Measurements from ENCODE around the gene GNL1.
A peak's percentile ranks its signal among the peaks of the same experiment; 100 is the strongest.

The GNL1 gene

DNA sequence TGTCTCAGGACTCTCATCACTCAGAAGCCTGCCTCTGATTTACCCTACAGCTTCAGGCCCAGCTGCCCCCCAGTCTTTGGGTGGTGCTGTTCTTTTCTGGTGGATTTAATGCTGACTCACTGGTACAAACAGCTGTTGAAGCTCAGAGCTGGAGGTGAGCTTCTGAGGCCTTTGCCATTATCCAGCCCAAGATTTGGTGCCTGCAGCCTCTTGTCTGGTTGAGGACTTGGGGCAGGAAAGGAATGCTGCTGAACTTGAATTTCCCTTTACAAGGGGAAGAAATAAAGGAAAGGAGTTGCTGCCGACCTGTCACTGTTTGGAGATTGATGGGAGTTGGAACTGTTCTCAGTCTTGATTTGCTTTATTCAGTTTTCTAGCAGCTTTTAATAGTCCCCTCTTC lies 34.7 kb upstream of the GNL1 start:
- H3K27me3 ChIP-seq (ENCODE audit: control insufficient read depth, insufficient read depth, low read length): no peaks in the 10 kb centered on the region
- no peak overlapping the region for H3K9ac ChIP-seq (ENCODE audit: low read length)
- H3K27ac ChIP-seq (ENCODE audit: low read length): no peak overlapping the region
- no peaks in the 10 kb centered on the region for H3K4me1 ChIP-seq (ENCODE audit: control insufficient read depth, low read depth, low read length)
- H3K9me3 ChIP-seq (ENCODE audit: control insufficient read depth, low read depth, low read length): no peaks in the 10 kb centered on the region
- peaks cover 78% of the 10 kb centered on the region for H3K36me3 ChIP-seq (ENCODE audit: control insufficient read depth, low read depth, low read length)
- H3K4me3 ChIP-seq (ENCODE audit: low read length): no peak overlapping the region

DNA sequence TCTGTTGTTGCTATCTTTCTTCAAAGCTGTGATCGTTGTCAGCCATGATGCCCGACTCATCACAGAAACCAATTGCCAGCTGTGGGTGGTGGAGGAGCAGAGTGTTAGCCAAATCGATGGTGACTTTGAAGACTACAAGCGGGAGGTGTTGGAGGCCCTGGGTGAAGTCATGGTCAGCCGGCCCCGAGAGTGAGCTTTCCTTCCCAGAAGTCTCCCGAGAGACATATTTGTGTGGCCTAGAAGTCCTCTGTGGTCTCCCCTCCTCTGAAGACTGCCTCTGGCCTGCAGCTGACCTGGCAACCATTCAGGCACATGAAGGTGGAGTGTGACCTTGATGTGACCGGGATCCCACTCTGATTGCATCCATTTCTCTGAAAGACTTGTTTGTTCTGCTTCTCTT lies 34.2 kb upstream of the GNL1 start:
- H3K27me3 ChIP-seq (ENCODE audit: control insufficient read depth, insufficient read depth, low read length): no peaks in the 10 kb centered on the region
- no peaks in the 10 kb centered on the region for H3K9me3 ChIP-seq (ENCODE audit: control insufficient read depth, low read depth, low read length)
- no peak overlapping the region for H3K9ac ChIP-seq (ENCODE audit: low read length)
- H3K27ac ChIP-seq (ENCODE audit: low read length): no peak overlapping the region
- H3K4me3 ChIP-seq (ENCODE audit: low read length): no peak overlapping the region
- H3K4me1 ChIP-seq (ENCODE audit: control insufficient read depth, low read depth, low read length): no peaks in the 10 kb centered on the region
- peaks cover 83% of the 10 kb centered on the region for H3K36me3 ChIP-seq (ENCODE audit: control insufficient read depth, low read depth, low read length)

DNA sequence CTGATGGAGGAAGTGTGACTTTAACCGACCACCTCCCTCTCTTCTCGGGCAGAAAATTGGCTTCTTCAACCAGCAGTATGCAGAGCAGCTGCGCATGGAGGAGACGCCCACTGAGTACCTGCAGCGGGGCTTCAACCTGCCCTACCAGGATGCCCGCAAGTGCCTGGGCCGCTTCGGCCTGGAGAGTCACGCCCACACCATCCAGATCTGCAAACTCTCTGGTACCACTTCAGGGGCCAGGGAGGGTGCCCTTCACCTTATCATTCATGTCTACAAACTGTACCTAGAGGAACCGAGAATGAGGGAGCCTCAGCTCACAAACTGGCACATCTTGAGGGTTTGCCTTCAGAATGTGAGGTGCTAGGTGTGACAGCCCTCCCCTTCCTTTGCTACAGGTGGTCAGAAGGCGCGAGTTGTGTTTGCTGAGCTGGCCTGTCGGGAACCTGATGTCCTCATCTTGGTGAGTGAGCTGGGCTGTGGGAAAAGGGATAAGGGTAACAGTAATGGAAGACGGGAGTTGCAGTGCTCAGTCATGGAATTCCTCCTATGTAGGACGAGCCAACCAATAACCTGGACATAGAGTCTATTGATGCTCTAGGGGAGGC lies 33.6 kb upstream of the GNL1 start:
- Histone ChIP-seq H3K36me3 (ENCODE audit: control insufficient read depth, low read depth, low read length) (peaks cover 87% of the 10 kb centered on the region), H3K9me3 (ENCODE audit: control insufficient read depth, low read depth, low read length) (no peaks in the 10 kb centered on the region), H3K27me3 (ENCODE audit: control insufficient read depth, insufficient read depth, low read length) (no peaks in the 10 kb centered on the region), H3K27ac (ENCODE audit: low read length) (no peak overlapping the region), H3K4me3 (ENCODE audit: low read length) (no peak overlapping the region), H3K4me1 (ENCODE audit: control insufficient read depth, low read depth, low read length) (no peaks in the 10 kb centered on the region), H3K9ac (ENCODE audit: low read length) (no peak overlapping the region)

DNA sequence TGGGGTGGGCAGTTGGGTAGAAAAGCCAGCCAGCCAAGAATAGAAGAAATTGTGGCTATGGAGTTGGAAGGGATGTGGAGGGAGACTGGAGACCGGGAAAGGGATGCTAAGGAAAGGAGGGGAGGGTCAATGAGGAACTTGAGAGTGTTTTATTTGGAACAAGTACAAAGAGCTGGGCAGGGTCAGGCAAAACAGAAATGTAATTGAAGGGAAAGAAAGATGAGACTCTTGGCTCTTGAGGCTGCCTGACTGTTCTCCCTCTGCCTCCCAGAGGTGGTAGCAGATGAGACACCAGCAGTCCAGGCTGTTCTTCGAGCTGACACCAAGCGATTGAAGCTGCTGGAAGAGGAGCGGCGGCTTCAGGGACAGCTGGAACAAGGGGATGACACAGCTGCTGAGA lies 27.6 kb upstream of the GNL1 start:
- Histone ChIP-seq H3K9ac (ENCODE audit: low read length) (no peak overlapping the region), H3K27ac (ENCODE audit: low read length) (no peak overlapping the region), H3K4me3 (ENCODE audit: low read length) (no peak overlapping the region), H3K27me3 (ENCODE audit: control insufficient read depth, insufficient read depth, low read length) (no peaks in the 10 kb centered on the region), H3K36me3 (ENCODE audit: control insufficient read depth, low read depth, low read length) (peaks cover 90% of the 10 kb centered on the region), H3K9me3 (ENCODE audit: control insufficient read depth, low read depth, low read length) (no peaks in the 10 kb centered on the region), H3K4me1 (ENCODE audit: control insufficient read depth, low read depth, low read length) (no peaks in the 10 kb centered on the region)

DNA sequence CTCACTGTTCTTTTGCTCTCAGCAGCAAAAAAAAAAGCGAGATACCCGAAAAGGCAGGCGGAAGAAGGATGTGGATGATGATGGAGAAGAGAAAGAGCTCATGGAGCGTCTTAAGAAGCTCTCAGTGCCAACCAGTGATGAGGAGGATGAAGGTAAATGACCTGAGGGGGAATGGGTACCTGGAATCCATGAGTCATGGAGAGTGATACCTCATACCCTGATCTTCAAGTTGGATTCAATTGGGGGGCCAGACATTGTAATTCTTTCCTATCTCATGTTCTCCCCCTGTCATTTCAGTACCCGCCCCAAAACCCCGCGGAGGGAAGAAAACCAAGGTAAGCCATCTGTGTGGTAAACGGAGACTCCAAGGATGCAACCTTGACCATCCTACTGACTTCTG lies 21.8 kb upstream of the GNL1 start:
- no peak overlapping the region for H3K4me3 ChIP-seq (ENCODE audit: low read length)
- H3K36me3 ChIP-seq (ENCODE audit: control insufficient read depth, low read depth, low read length): peaks cover 66% of the 10 kb centered on the region

DNA sequence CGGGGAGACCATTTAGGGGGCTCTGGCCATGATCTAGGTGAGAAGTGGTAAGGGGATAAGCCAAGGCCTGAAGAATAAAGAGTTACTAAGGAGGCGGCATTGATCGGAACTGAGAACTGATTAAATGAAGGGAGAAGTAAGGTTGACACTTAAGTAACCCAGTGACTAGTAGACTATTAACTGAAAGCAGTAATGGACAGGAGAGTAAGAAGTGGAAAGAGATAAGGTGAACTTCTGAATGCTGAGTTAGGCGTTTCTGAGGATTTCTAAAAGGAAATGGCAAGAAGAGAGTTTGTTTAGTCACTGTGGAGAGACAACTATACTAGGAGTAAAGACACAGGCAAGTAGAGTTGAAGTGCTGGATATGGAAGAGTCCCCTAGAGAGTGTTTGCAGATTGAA lies 16.8 kb upstream of the GNL1 start:
- Histone ChIP-seq H3K9ac (ENCODE audit: low read length) (no peak overlapping the region), H3K27ac (ENCODE audit: low read length) (no peak overlapping the region), H3K4me3 (ENCODE audit: low read length) (no peak overlapping the region)

More for the DNA sequence above, 21.8 kb upstream of the GNL1 start:
- H3K9me3 ChIP-seq (ENCODE audit: control insufficient read depth, low read depth, low read length): no peaks in the 10 kb centered on the region
- no peaks in the 10 kb centered on the region for H3K27me3 ChIP-seq (ENCODE audit: control insufficient read depth, insufficient read depth, low read length)
- no peak overlapping the region for H3K9ac ChIP-seq (ENCODE audit: low read length)
- no peaks in the 10 kb centered on the region for H3K4me1 ChIP-seq (ENCODE audit: control insufficient read depth, low read depth, low read length)
- H3K27ac ChIP-seq (ENCODE audit: low read length): no peak overlapping the region

DNA sequence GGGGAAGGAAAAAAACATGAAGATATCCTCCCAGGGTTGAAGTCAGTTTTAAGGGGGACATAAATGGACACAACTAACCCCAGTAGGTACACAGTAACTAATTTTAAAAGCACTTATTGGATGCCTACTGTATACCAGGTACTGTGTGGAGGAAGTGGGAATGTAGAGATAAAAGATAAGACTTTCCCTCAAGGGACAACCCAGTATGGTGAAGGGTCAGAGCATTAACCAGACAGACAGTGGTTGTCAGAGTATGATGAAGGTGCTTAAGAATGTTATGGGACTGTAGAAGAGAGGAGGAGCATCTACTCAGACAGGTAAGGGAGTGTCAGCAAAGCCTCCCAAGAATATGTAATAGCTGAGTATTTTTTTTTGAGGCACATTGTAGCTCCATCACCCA lies 15.9 kb upstream of the GNL1 start:
- Histone ChIP-seq H3K27ac (ENCODE audit: low read length) (no peak overlapping the region), H3K27me3 (ENCODE audit: control insufficient read depth, insufficient read depth, low read length) (peaks cover 12% of the 10 kb centered on the region), H3K4me1 (ENCODE audit: control insufficient read depth, low read depth, low read length) (peaks cover 5% of the 10 kb centered on the region), H3K36me3 (ENCODE audit: control insufficient read depth, low read depth, low read length) (peaks cover 12% of the 10 kb centered on the region), H3K9ac (ENCODE audit: low read length) (peak overlapping the region; percentile 89), H3K4me3 (ENCODE audit: low read length) (peak overlapping the region; percentile 82), H3K9me3 (ENCODE audit: control insufficient read depth, low read depth, low read length) (no peaks in the 10 kb centered on the region)

More for the DNA sequence above, 16.8 kb upstream of the GNL1 start:
- Histone ChIP-seq H3K36me3 (ENCODE audit: control insufficient read depth, low read depth, low read length) (peaks cover 21% of the 10 kb centered on the region), H3K9me3 (ENCODE audit: control insufficient read depth, low read depth, low read length) (no peaks in the 10 kb centered on the region), H3K4me1 (ENCODE audit: control insufficient read depth, low read depth, low read length) (peaks cover 5% of the 10 kb centered on the region), H3K27me3 (ENCODE audit: control insufficient read depth, insufficient read depth, low read length) (peaks cover 12% of the 10 kb centered on the region)

DNA sequence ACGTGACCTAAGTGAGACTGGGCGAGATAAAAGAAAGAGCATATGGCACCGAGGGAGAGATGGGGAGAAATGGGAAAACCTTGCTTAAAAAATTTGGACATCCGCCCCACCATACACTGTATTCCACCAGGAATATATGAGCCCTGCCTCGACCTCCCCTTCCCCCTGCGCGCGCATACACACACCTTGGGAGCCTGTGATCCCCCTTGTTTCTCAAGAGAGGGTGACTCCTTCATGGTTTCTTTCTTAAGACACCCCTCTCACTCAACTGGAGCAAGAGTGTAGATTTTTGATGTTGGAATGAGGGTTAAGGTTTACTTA lies 15.4 kb upstream of the GNL1 start:
- H3K36me3 ChIP-seq (ENCODE audit: control insufficient read depth, low read depth, low read length): peaks cover 8% of the 10 kb centered on the region
- H3K4me1 ChIP-seq (ENCODE audit: control insufficient read depth, low read depth, low read length): peaks cover 5% of the 10 kb centered on the region
- H3K27ac ChIP-seq (ENCODE audit: low read length): peak overlapping the region; percentile 86
- H3K4me3 ChIP-seq (ENCODE audit: low read length): peak overlapping the region; percentile 82
- H3K27me3 ChIP-seq (ENCODE audit: control insufficient read depth, insufficient read depth, low read length): peaks cover 12% of the 10 kb centered on the region
- H3K9me3 ChIP-seq (ENCODE audit: control insufficient read depth, low read depth, low read length): no peaks in the 10 kb centered on the region
- H3K9ac ChIP-seq (ENCODE audit: low read length): peak overlapping the region; percentile 89

DNA sequence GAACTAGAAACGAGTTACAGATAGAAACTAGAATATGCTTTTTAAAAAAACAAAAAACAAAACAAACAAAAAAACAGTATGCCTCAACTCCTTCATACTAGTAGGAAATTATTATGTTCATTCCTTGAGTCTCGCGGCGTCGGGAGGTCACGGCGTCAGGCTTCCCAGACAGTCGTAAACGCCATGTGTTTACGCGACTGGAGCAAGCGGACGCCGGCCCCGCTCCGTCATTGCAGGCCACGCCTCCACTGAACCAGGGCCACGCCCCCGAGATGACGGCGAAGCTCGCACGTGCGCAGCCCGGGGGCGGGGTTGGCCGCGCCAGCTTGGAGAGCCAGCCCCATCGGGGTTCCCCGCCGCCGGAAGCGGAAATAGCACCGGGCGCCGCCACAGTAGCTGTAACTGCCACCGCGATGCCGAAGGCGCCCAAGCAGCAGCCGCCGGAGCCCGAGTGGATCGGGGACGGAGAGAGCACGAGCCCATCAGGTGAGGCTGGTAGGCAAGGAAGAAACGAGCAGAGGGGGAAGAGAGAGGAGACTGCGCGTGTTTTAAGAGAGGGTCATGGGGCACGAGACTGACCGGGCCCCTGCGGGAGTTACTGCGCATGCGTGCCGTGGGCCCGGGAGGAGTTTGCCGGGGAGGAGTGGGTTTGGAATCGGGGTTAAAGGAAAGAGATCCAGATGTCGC lies 14.9 kb upstream of the GNL1 start, which contains the start of gene ABCF1:
Gene ABCF1, plus strand, starts transcription at position 368 of the 687 bp plus-strand sequence. Its CDS starts 46 bp downstream, at position 414.
- H3K4me1 ChIP-seq (ENCODE audit: control insufficient read depth, low read depth, low read length): peaks cover 5% of the 10 kb centered on the region
- peak within 1 kb of the TSS; percentile 89 for H3K9ac ChIP-seq (ENCODE audit: low read length)
- no peaks in the 10 kb centered on the region for H3K9me3 ChIP-seq (ENCODE audit: control insufficient read depth, low read depth, low read length)
- H3K27me3 ChIP-seq (ENCODE audit: control insufficient read depth, insufficient read depth, low read length): peaks cover 12% of the 10 kb centered on the region
- peak within 1 kb of the TSS; percentile 86 for H3K27ac ChIP-seq (ENCODE audit: low read length)
- H3K4me3 ChIP-seq (ENCODE audit: low read length): peak within 1 kb of the TSS; percentile 82
- H3K36me3 ChIP-seq (ENCODE audit: control insufficient read depth, low read depth, low read length): peaks cover 4% of the 10 kb centered on the region

DNA sequence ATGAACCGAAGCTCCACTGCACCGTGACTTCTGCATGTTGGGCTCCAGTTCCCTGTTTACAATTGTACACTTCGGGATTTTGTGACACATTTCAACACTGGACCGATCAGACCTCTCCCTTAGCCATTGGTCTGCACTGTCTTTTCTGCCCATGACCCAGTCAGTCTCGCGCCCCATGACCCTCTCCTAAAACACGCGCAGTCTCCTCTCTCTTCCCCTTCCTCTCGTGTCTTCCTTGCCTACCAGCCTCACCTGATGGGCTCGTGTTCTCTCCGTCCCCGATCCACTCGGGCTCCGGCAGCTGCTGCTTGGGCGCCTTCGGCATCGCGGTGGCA lies 14.4 kb upstream of the GNL1 start:
- Histone ChIP-seq H3K36me3 (ENCODE audit: control insufficient read depth, low read depth, low read length) (peaks cover 4% of the 10 kb centered on the region), H3K27me3 (ENCODE audit: control insufficient read depth, insufficient read depth, low read length) (peaks cover 12% of the 10 kb centered on the region), H3K9me3 (ENCODE audit: control insufficient read depth, low read depth, low read length) (no peaks in the 10 kb centered on the region), H3K4me1 (ENCODE audit: control insufficient read depth, low read depth, low read length) (peaks cover 5% of the 10 kb centered on the region), H3K4me3 (ENCODE audit: low read length) (peak overlapping the region; percentile 82), H3K9ac (ENCODE audit: low read length) (peak overlapping the region; percentile 89), H3K27ac (ENCODE audit: low read length) (no peak overlapping the region)

DNA sequence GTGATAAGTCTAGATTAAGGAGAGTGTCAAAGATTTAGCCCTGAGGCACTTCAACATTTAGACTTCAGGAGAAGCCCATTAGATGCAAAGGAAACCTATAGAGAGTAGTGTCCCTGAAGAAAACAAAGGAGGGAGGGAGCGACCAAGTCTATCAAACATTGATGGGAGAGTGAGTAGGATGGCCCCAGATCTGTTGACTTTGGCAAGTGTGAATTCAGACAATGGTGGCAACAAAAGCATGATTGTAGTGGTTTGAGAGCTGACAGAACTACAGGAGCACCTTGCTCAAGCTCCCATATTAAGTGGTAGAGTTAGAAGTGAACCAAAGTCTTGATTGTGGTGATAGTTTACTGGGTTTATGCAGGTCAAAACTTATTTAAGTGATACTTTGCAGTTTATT lies 14.0 kb upstream of the GNL1 start:
- Histone ChIP-seq H3K27ac (ENCODE audit: low read length) (no peak overlapping the region), H3K36me3 (ENCODE audit: control insufficient read depth, low read depth, low read length) (no peaks in the 10 kb centered on the region), H3K9ac (ENCODE audit: low read length) (no peak overlapping the region), H3K4me1 (ENCODE audit: control insufficient read depth, low read depth, low read length) (peaks cover 5% of the 10 kb centered on the region), H3K9me3 (ENCODE audit: control insufficient read depth, low read depth, low read length) (no peaks in the 10 kb centered on the region), H3K27me3 (ENCODE audit: control insufficient read depth, insufficient read depth, low read length) (peaks cover 12% of the 10 kb centered on the region), H3K4me3 (ENCODE audit: low read length) (peak overlapping the region; percentile 82)

DNA sequence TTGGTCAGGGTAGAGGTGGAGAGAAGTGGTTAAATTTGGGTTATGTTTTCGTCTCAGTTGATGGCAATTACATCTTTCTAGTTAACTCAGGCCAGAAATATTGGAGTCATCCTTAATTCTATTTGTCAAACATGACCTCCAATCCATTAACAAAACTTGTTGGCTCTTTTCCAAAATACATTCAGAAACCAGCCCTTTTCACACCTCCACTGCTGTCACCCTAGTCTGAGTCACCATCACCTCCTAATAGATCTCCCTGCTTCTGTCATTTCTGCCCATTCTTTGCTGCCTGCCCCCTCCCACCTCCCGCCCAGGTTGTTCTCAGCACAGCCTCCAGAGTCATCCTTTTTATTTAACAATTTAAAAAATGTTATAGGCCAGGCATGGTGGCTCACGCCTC lies 12.0 kb upstream of the GNL1 start:
- Histone ChIP-seq H3K36me3 (ENCODE audit: control insufficient read depth, low read depth, low read length) (peaks cover 1% of the 10 kb centered on the region), H3K27me3 (ENCODE audit: control insufficient read depth, insufficient read depth, low read length) (peaks cover 12% of the 10 kb centered on the region), H3K4me3 (ENCODE audit: low read length) (no peak overlapping the region), H3K4me1 (ENCODE audit: control insufficient read depth, low read depth, low read length) (peaks cover 5% of the 10 kb centered on the region), H3K9ac (ENCODE audit: low read length) (no peak overlapping the region), H3K9me3 (ENCODE audit: control insufficient read depth, low read depth, low read length) (no peaks in the 10 kb centered on the region), H3K27ac (ENCODE audit: low read length) (no peak overlapping the region)
